HepG2 (cell line): Measurements from ENCODE around the gene NGDN. TPM values are rescaled to one million over a fixed set of nuclear protein-coding genes. Genes with fewer than 3 reads are reported as not detected.

Experiments used
- CENPT ChIP-seq: sonication (generic); formaldehyde crosslinking; IDR thresholded peaks from 2 replicates; pipeline ENCODE4 v1.8.0; 2022; ENCODE audit warnings: low read depth, mild to moderate bottlenecking, moderate library complexity, missing genetic modification reagents
- KAT8 ChIP-seq: IDR thresholded peaks from 2 replicates; pipeline ENCODE4 v1.6.1; 2016; ENCODE audit warnings: missing genetic modification reagents, missing compliant biosample characterization
- MIER2 ChIP-seq: IDR thresholded peaks from 2 replicates; pipeline ENCODE4 v1.6.1; 2016; ENCODE audit warnings: missing biosample characterization, missing genetic modification reagents
- NCOA5 ChIP-seq: sonication (generic); formaldehyde crosslinking; IDR thresholded peaks from 2 replicates; pipeline ENCODE4 v1.4.0; 2020; ENCODE audit warnings: missing genetic modification reagents
- SMAD3 ChIP-seq: sonication (generic); formaldehyde crosslinking; IDR thresholded peaks from 2 replicates; pipeline ENCODE4 v1.4.0; 2020; ENCODE audit warnings: missing genetic modification reagents
- ZC3H13 ChIP-seq: sonication (generic); formaldehyde crosslinking; IDR thresholded peaks from 2 replicates; pipeline ENCODE4 v1.8.1; 2023; ENCODE audit warnings: mild to moderate bottlenecking, missing genetic modification reagents, moderate library complexity
- ZNF234 ChIP-seq: sonication (generic); formaldehyde crosslinking; conservative IDR thresholded peaks from 2 replicates; pipeline ENCODE4 v1.5.1; 2020; ENCODE audit warnings: mild to moderate bottlenecking, missing genetic modification reagents
- ZNF282 ChIP-seq: fragments of 450-650 bp; IDR thresholded peaks from 2 replicates; pipeline ENCODE4 v1.6.1; 2018; ENCODE audit not compliant: partially characterized antibody
- ZNF383 ChIP-seq: sonication (generic); formaldehyde crosslinking; IDR thresholded peaks from 2 replicates; pipeline ENCODE4 v1.4.0; 2020; ENCODE audit warnings: missing genetic modification reagents, mild to moderate bottlenecking, borderline replicate concordance
- ZNF468 ChIP-seq: sonication (generic); formaldehyde crosslinking; IDR thresholded peaks from 2 replicates; pipeline ENCODE4 v1.8.0; 2022; ENCODE audit warnings: mild to moderate bottlenecking, moderate library complexity, missing genetic modification reagents
- ZNF572 ChIP-seq: sonication (generic); formaldehyde crosslinking; IDR thresholded peaks from 2 replicates; pipeline ENCODE4 v1.5.1; 2020; ENCODE audit warnings: mild to moderate bottlenecking, missing genetic modification reagents
- ZNF619 ChIP-seq: sonication (generic); formaldehyde crosslinking; IDR thresholded peaks from 2 replicates; pipeline ENCODE4 v1.4.0; 2020; ENCODE audit warnings: mild to moderate bottlenecking, missing genetic modification reagents
- ZNF629 ChIP-seq: sonication (generic); formaldehyde crosslinking; conservative IDR thresholded peaks from 2 replicates; pipeline ENCODE4 v1.5.0; 2020; ENCODE audit warnings: missing genetic modification reagents
- ZNF878 ChIP-seq: sonication (generic); formaldehyde crosslinking; IDR thresholded peaks from 2 replicates; pipeline ENCODE4 v1.8.1; 2023; ENCODE audit warnings: mild to moderate bottlenecking, missing genetic modification reagents, moderate library complexity
- polyA plus RNA-seq, 8 experiments: library from polyadenylated mRNA; depleted of rRNA in 3 of 8; stranded (reverse) in 7 of 8; unstranded in 1 of 8; fragments of >200 nt; fragmentation: Illumina TruSeq in 4 of 8; extraction: Trizol in 4 of 8; gene quantifications; 2 replicates each; pipeline versions ENCODE4 v1.2.1 to v1.2.3, GENCODE V29; 2011 to 2016; ENCODE audit warnings: low read depth in 4 of 8, missing spikeins in 1 of 8, mixed read lengths in 1 of 8; ENCODE audit not compliant: insufficient read depth in 1 of 8
- total RNA-seq, 5 experiments: library from RNA; depleted of rRNA; stranded (reverse); fragments of >200 nt; fragmentation: Illumina TruSeq; extraction: Trizol; gene quantifications; 2 replicates each; pipeline ENCODE4 v1.2.3, GENCODE V29; 2016; ENCODE audit warnings: low read depth in 1 of 5
- TF ChIP-seq, protein P1 (sequence below): sonication (generic); formaldehyde crosslinking; IDR thresholded peaks from 2 replicates; pipeline ENCODE4 v1.8.0; 2022; ENCODE audit warnings: mild to moderate bottlenecking, missing genetic modification reagents, borderline replicate concordance
- TF ChIP-seq, protein P2 (sequence below): IDR thresholded peaks from 2 replicates; pipeline ENCODE4 v1.6.1; 2012; ENCODE audit warnings: low read length, improper control_type of control experiment
- TF ChIP-seq, protein P3 (sequence below): fragments of 450-650 bp; IDR thresholded peaks from 2 replicates; pipeline ENCODE4 v1.6.1; 2017; ENCODE audit warnings: mild to moderate bottlenecking
- TF ChIP-seq, protein P4 (sequence below): IDR thresholded peaks from 2 replicates; pipeline ENCODE4 v1.6.1; 2016; ENCODE audit warnings: mild to moderate bottlenecking, missing biosample characterization, missing genetic modification reagents
- TF ChIP-seq, protein P5 (sequence below): sonication (generic); formaldehyde crosslinking; IDR thresholded peaks from 2 replicates; pipeline ENCODE4 v1.8.0; 2022; ENCODE audit warnings: missing genetic modification reagents, low read depth, mild to moderate bottlenecking, borderline replicate concordance

Gene NGDN
- total and polyA plus RNA-seq, 2 of the 13 experiments (the other 11 are each of a cell fraction or from before 2014, with no cell fraction given), result 154 to 216 TPM

DNA sequence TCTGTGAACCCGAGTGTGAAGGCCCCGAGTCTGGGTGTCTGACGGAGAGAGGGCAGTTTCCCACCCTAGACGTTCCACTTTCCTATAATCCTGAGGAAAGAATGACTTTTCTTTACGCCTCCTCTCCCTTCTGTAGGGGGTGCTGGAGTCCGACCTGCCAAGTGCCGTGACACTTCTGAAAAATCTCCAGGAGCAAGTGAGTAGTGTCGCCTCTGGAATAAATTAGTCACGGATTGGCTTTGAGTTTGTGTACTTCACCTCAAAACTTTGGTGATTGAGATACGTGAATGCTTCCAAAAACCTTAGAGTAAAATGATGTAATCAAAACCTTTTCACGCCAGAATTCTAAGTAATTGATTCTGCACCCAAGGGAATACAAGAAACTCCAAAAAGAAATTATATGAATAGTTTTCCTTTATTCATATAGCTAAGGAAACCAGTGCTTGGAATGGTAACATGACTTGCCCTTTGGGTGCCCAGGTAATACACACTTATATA lies 452 bp downstream of the NGDN start (continued):
- TF ChIP-seq, protein P1, sequence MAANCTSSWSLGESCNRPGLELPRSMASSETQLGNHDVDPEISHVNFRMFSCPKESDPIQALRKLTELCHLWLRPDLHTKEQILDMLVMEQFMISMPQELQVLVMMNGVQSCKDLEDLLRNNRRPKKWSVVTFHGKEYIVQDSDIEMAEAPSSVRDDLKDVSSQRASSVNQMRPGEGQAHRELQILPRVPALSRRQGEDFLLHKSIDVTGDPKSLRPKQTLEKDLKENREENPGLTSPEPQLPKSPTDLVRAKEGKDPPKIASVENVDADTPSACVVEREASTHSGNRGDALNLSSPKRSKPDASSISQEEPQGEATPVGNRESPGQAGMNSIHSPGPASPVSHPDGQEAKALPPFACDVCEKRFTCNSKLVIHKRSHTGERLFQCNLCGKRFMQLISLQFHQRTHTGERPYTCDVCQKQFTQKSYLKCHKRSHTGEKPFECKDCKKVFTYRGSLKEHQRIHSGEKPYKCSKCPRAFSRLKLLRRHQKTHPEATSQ (CRISPR knock-in tag), result no peak
- no peak for TF ChIP-seq ZNF234 (CRISPR knock-in tag)
- TF ChIP-seq, protein P2, sequence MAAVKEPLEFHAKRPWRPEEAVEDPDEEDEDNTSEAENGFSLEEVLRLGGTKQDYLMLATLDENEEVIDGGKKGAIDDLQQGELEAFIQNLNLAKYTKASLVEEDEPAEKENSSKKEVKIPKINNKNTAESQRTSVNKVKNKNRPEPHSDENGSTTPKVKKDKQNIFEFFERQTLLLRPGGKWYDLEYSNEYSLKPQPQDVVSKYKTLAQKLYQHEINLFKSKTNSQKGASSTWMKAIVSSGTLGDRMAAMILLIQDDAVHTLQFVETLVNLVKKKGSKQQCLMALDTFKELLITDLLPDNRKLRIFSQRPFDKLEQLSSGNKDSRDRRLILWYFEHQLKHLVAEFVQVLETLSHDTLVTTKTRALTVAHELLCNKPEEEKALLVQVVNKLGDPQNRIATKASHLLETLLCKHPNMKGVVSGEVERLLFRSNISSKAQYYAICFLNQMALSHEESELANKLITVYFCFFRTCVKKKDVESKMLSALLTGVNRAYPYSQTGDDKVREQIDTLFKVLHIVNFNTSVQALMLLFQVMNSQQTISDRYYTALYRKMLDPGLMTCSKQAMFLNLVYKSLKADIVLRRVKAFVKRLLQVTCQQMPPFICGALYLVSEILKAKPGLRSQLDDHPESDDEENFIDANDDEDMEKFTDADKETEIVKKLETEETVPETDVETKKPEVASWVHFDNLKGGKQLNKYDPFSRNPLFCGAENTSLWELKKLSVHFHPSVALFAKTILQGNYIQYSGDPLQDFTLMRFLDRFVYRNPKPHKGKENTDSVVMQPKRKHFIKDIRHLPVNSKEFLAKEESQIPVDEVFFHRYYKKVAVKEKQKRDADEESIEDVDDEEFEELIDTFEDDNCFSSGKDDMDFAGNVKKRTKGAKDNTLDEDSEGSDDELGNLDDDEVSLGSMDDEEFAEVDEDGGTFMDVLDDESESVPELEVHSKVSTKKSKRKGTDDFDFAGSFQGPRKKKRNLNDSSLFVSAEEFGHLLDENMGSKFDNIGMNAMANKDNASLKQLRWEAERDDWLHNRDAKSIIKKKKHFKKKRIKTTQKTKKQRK, result no peak
- TF ChIP-seq ZNF383 (CRISPR knock-in tag), result peak; percentile 95
- TF ChIP-seq ZNF878 (CRISPR knock-in tag), result peak; percentile 79; the same call in 1 of the 2 replicates
- no peak for TF ChIP-seq NCOA5
- no peak for TF ChIP-seq ZNF468 (CRISPR knock-in tag)
- no peak for TF ChIP-seq ZNF282
- no peak for TF ChIP-seq MIER2
- TF ChIP-seq, protein P3, sequence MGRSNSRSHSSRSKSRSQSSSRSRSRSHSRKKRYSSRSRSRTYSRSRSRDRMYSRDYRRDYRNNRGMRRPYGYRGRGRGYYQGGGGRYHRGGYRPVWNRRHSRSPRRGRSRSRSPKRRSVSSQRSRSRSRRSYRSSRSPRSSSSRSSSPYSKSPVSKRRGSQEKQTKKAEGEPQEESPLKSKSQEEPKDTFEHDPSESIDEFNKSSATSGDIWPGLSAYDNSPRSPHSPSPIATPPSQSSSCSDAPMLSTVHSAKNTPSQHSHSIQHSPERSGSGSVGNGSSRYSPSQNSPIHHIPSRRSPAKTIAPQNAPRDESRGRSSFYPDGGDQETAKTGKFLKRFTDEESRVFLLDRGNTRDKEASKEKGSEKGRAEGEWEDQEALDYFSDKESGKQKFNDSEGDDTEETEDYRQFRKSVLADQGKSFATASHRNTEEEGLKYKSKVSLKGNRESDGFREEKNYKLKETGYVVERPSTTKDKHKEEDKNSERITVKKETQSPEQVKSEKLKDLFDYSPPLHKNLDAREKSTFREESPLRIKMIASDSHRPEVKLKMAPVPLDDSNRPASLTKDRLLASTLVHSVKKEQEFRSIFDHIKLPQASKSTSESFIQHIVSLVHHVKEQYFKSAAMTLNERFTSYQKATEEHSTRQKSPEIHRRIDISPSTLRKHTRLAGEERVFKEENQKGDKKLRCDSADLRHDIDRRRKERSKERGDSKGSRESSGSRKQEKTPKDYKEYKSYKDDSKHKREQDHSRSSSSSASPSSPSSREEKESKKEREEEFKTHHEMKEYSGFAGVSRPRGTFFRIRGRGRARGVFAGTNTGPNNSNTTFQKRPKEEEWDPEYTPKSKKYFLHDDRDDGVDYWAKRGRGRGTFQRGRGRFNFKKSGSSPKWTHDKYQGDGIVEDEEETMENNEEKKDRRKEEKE, result no peak
- TF ChIP-seq, protein P4, sequence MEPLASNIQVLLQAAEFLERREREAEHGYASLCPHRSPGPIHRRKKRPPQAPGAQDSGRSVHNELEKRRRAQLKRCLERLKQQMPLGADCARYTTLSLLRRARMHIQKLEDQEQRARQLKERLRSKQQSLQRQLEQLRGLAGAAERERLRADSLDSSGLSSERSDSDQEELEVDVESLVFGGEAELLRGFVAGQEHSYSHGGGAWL (CRISPR knock-in tag), result no peak
- no peak for TF ChIP-seq ZNF572 (CRISPR knock-in tag)
- no peak for TF ChIP-seq SMAD3 (CRISPR knock-in tag)
- no peak for TF ChIP-seq ZNF629 (CRISPR knock-in tag)
- TF ChIP-seq, protein P5, sequence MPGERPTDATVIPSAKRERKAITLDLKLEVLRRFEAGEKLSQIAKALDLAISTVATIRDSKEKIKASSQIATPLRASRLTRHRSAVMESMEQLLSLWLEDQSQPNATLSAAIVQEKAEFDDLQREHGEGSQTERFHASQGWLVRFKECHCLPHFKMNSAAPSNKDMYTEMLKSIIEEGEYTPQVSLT (CRISPR knock-in tag), result no peak
- peak; percentile 77 for TF ChIP-seq ZC3H13
- TF ChIP-seq KAT8 (CRISPR knock-in tag), result no peak; the same call in 1 of the 2 replicates
- TF ChIP-seq ZNF619 (CRISPR knock-in tag), result peak; percentile 23; the same call in 1 of the 2 replicates
- TF ChIP-seq CENPT, result no peak
